Activated T-cell treated with anti-CD3 and anti-CD28 coated beads, Interleukin-2, amount 50 U/mL, for 72 hours (primary cell): Measurements from ENCODE around the gene ITSN2. TPM values are rescaled to one million over a fixed set of nuclear protein-coding genes. Genes with fewer than 3 reads are reported as not detected.
A peak's percentile ranks its signal among the peaks of the same experiment; 100 is the strongest.

Source experiments
- ATAC-seq, 2 donors: fragments of 150-1000 bp; cut with Tn5 transposase; replicated peaks in 1 of 2; 2 replicates each; pipeline ENCODE4 v1.10.0; 2021; ENCODE audit warnings: moderate library complexity in 2 of 2, mild to moderate bottlenecking in 1 of 2
- DNase-seq, 2 donors: peaks; one replicate each; pipeline ENCODE4 v3.0.0; 2021 to 2022; ENCODE audit warnings: mixed read lengths in 1 of 2
- H3K27ac Mint-ChIP-seq: one replicate; pipeline ENCODE4 v1.8.0; 2022; ENCODE audit warnings: mild to moderate bottlenecking, moderate library complexity, mixed read lengths
- H3K27me3 Mint-ChIP-seq: one replicate; pipeline ENCODE4 v1.8.0; 2022; ENCODE audit warnings: low read depth, mixed read lengths
- H3K36me3 Mint-ChIP-seq, 2 donors: one replicate each; pipeline ENCODE4 v1.8.0; 2022; ENCODE audit warnings: mixed read lengths in 2 of 2, mild to moderate bottlenecking in 1 of 2; ENCODE audit not compliant: insufficient read depth in 2 of 2
- H3K4me1 Mint-ChIP-seq: one replicate; pipeline ENCODE4 v1.8.0; 2022; ENCODE audit warnings: low read depth, mixed read lengths
- H3K4me3 Mint-ChIP-seq, 2 donors: one replicate each; pipeline ENCODE4 v1.8.0; 2022; ENCODE audit warnings: mild to moderate bottlenecking in 2 of 2, mixed read lengths in 2 of 2, moderate library complexity in 2 of 2
- H3K9me3 Mint-ChIP-seq, 2 donors: one replicate each; pipeline ENCODE4 v1.8.0; 2022; ENCODE audit warnings: mixed read lengths in 2 of 2
- total RNA-seq, 2 donors: library from RNA; stranded (reverse); gene quantifications; one replicate each; pipeline ENCODE4 v1.2.3, GENCODE V29; 2022

ITSN2 gene
- total RNA-seq, 2 donors from 2014 or later = 63.4 to 72.4 TPM

GRCh38 chr2:24237313-24237712 lies 123.0 kb downstream of the ITSN2 start:
- no peaks in the 10 kb centered on the region for H3K4me1 Mint-ChIP-seq
- no peak for ATAC-seq
- H3K36me3 Mint-ChIP-seq = peaks cover 0 to 1% of the 10 kb centered on the region in 2 donors
- no peak for DNase-seq
- no peaks in the 10 kb centered on the region for H3K9me3 Mint-ChIP-seq
- no peak overlapping the region for H3K4me3 Mint-ChIP-seq
- no peak overlapping the region for H3K27ac Mint-ChIP-seq
- no peaks in the 10 kb centered on the region for H3K27me3 Mint-ChIP-seq

- Mint-ChIP-seq H3K4me3 (no peak overlapping the region), H3K27me3 (no peaks in the 10 kb centered on the region), H3K4me1 (no peaks in the 10 kb centered on the region), H3K27ac (no peak overlapping the region), H3K9me3 (no peaks in the 10 kb centered on the region), H3K36me3 (peaks cover 0 to under 1% of the 10 kb centered on the region in 2 donors)
- no peak for ATAC-seq
- DNase-seq = no peak
These were observed 127.0 kb downstream of the ITSN2 start for GRCh38 chr2:24233321-24233720.

DNA sequence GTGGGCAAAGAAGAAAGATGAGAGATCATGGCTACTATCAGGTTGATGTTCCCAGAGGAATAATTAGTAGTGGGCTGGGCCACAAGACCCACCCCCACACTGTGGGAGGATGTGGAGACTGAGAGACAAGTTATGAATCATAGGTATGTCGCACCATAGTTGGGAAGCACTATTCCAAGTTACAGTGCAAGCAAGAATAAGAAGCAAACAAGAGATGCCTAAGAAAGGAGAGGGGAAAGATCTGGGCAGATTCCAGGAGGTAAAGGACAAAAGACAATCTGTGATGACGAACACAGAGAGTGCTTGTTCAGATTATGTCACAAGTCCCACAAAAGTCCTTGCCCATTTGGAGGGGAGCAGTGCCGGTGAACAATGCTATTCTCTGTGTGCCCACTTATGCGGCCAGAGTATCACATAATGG lies 128.9 kb downstream of the ITSN2 start:
- no peaks in the 10 kb centered on the region for H3K9me3 Mint-ChIP-seq
- no peak for DNase-seq
- H3K4me3 Mint-ChIP-seq = no peak overlapping the region
- no peak for ATAC-seq
- no peaks in the 10 kb centered on the region for H3K27me3 Mint-ChIP-seq
- H3K36me3 Mint-ChIP-seq = no peaks in the 10 kb centered on the region
- no peaks in the 10 kb centered on the region for H3K4me1 Mint-ChIP-seq
- no peak overlapping the region for H3K27ac Mint-ChIP-seq

- Mint-ChIP-seq H3K9me3 (no peaks in the 10 kb centered on the region), H3K4me1 (no peaks in the 10 kb centered on the region), H3K36me3 (no peaks in the 10 kb centered on the region), H3K27me3 (no peaks in the 10 kb centered on the region), H3K27ac (peak overlapping the region; percentile 24), H3K4me3 (no peak overlapping the region)
- ATAC-seq = no peak
- DNase-seq = no peak
These were observed 131.9 kb downstream of the ITSN2 start for GRCh38 chr2:24228470-24228869.

GRCh38 chr2:24225499-24226242 lies 134.7 kb downstream of the ITSN2 start:
- no peaks in the 10 kb centered on the region for H3K27me3 Mint-ChIP-seq
- H3K9me3 Mint-ChIP-seq = no peaks in the 10 kb centered on the region
- no peak overlapping the region for H3K27ac Mint-ChIP-seq
- ATAC-seq = no peak
- no peaks in the 10 kb centered on the region for H3K4me1 Mint-ChIP-seq
- no peak overlapping the region for H3K4me3 Mint-ChIP-seq
- no peaks in the 10 kb centered on the region for H3K36me3 Mint-ChIP-seq
- no peak for DNase-seq

DNA sequence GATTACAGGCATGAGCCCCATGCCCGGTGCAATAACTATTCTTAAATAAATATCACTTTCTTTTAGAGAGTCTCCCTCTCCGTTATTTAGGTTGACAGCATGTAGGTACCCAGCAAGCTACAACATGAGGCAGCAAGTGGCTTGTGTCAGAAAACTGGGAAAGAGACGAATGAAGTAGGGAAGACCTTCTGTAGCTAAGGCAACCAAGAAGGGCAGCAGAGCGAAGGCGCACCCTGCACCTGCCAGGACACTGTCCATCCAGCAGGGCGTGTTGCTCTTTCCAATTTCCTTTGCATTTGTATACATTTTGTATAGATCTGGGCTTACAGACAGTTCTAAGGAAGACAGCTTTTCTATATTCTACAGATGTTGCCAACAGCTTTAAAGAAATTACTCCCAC lies 137.4 kb downstream of the ITSN2 start:
- ATAC-seq (no peak), DNase-seq (no peak)
- Mint-ChIP-seq H3K4me1 (no peaks in the 10 kb centered on the region), H3K4me3 (no peak overlapping the region), H3K27me3 (no peaks in the 10 kb centered on the region), H3K27ac (no peak overlapping the region), H3K36me3 (peaks cover 0 to 1% of the 10 kb centered on the region in 2 donors), H3K9me3 (no peaks in the 10 kb centered on the region)

- H3K27ac Mint-ChIP-seq = no peak overlapping the region
These were observed 138.8 kb downstream of the ITSN2 start for GRCh38 chr2:24221343-24222050.

DNA sequence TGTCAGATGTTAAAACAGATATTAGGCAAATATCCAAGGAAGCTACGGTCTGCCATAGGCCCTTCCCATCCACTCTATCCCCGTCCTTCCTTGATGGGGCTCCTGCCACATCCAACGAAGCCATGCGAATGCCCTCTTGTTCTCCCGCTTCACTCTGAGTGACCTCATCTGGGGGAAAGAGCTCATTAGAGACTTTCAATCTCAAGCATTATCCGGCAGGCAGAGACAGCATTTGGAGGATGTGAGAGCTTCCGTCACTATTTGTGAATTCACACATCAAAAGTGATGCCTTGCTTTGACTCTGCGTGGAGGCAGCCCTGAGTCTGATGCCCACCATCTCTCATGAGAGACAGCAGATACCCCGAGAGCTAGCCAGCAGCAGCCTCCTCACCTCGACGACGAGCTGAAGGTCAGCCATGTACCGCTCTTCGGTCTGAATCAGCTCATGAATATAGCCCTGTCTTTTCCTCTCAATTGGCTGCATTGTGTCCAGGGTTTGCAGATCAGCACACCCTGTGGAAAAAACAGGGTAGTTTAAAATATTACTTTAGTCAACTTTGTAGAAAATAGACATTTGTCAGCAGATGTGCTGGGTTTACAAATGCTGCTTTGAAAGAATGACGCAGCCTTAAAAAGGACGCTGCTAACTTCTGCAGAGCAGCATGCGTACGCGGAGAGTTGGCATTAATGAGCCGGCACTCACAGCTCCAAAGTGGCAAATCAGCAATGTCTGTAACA lies 139.6 kb downstream of the ITSN2 start:
- DNase-seq (no peak), ATAC-seq (no peak)
- Mint-ChIP-seq H3K27ac (no peak overlapping the region), H3K4me3 (no peak overlapping the region), H3K36me3 (peaks cover 0 to 1% of the 10 kb centered on the region in 2 donors), H3K27me3 (no peaks in the 10 kb centered on the region), H3K4me1 (no peaks in the 10 kb centered on the region), H3K9me3 (no peaks in the 10 kb centered on the region)

More at GRCh38 chr2:24221343-24222050, 138.8 kb downstream of the ITSN2 start:
- Mint-ChIP-seq H3K4me3 (no peak overlapping the region), H3K4me1 (no peaks in the 10 kb centered on the region), H3K36me3 (peaks cover 0 to 1% of the 10 kb centered on the region in 2 donors), H3K27me3 (no peaks in the 10 kb centered on the region), H3K9me3 (no peaks in the 10 kb centered on the region)
- DNase-seq (no peak), ATAC-seq (no peak)

DNA sequence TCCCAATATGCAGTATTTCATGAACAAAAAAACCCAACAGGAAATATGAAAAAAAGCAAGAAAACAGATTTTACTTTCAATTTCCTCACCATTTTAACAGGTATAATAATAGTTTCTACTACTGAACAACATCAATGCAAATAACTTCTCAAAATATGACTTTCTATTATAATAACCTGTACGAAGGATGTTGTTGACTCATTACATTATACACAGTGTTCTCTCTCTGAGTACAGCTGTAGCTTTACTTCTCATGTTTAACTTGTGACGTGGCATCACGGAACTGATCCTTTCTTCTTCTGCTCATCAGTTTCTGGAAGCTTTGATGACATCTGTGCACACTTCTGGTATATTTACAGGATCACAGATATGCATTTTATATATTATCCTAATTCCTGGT lies 145.5 kb downstream of the ITSN2 start:
- ATAC-seq (peak; percentile 50 to 97), DNase-seq (peak in 1 of 2 donors; percentile 15)
- H3K36me3 Mint-ChIP-seq = peaks cover 1 to 3% of the 10 kb centered on the region in 2 donors
- H3K27ac Mint-ChIP-seq = peak overlapping the region; percentile 91
- H3K4me1 Mint-ChIP-seq = peaks cover 4% of the 10 kb centered on the region
- H3K9me3 Mint-ChIP-seq = no peaks in the 10 kb centered on the region
- H3K27me3 Mint-ChIP-seq = no peaks in the 10 kb centered on the region
- no peak overlapping the region for H3K4me3 Mint-ChIP-seq

DNA sequence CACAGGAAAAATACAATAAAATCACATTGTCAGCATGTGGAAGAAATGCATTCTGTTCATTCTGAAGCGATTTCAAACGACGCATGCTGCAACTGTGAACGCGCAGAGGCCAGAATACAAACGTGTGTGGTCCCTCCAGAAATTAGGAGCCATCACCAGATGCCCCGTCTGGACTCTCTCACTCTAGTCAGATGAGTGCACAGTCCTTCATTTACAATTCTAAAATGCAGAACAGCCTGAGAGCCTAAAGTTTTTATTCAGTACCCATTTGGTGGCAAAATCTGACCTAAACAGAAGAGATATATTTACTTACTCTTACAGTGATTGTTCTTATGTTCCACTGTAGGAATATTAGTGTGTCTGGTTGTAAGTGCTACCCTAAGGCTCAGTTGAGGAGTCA lies 148.9 kb downstream of the ITSN2 start:
- ATAC-seq (no peak), DNase-seq (no peak)
- Mint-ChIP-seq H3K4me1 (peaks cover 4% of the 10 kb centered on the region), H3K4me3 (no peak overlapping the region), H3K27me3 (no peaks in the 10 kb centered on the region), H3K36me3 (peaks cover 2 to 3% of the 10 kb centered on the region in 2 donors), H3K27ac (no peak overlapping the region), H3K9me3 (no peaks in the 10 kb centered on the region)

- Mint-ChIP-seq H3K36me3 (peaks cover 2 to 3% of the 10 kb centered on the region in 2 donors), H3K9me3 (no peaks in the 10 kb centered on the region), H3K4me3 (no peak overlapping the region), H3K4me1 (peaks cover 4% of the 10 kb centered on the region), H3K27me3 (no peaks in the 10 kb centered on the region), H3K27ac (no peak overlapping the region)
- DNase-seq = no peak
- no peak for ATAC-seq
These were observed 149.6 kb downstream of the ITSN2 start for GRCh38 chr2:24210723-24211122.

DNA sequence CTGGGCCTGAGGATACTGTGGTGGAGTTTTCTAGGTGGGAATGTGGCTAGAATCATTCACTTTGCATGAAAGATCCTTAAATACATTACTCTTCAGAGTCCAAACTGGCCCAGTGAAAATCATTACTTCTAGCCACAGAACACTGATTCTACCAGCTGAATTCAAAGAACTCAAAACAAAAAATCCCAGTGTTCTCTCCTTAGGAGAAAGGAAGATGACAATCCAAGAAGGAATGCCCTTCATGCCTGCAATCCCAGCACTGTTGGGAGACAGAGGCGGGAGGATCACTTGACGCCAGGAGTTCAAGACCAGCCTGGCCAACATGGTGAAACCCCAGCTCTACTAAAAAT lies 150.3 kb downstream of the ITSN2 start:
- DNase-seq (no peak), ATAC-seq (no peak)
- peaks cover 1% of the 10 kb centered on the region for H3K4me1 Mint-ChIP-seq
- H3K9me3 Mint-ChIP-seq = no peaks in the 10 kb centered on the region
- no peak overlapping the region for H3K27ac Mint-ChIP-seq
- H3K27me3 Mint-ChIP-seq = no peaks in the 10 kb centered on the region
- peaks cover 2 to 3% of the 10 kb centered on the region in 2 donors for H3K36me3 Mint-ChIP-seq
- no peak overlapping the region for H3K4me3 Mint-ChIP-seq

DNA sequence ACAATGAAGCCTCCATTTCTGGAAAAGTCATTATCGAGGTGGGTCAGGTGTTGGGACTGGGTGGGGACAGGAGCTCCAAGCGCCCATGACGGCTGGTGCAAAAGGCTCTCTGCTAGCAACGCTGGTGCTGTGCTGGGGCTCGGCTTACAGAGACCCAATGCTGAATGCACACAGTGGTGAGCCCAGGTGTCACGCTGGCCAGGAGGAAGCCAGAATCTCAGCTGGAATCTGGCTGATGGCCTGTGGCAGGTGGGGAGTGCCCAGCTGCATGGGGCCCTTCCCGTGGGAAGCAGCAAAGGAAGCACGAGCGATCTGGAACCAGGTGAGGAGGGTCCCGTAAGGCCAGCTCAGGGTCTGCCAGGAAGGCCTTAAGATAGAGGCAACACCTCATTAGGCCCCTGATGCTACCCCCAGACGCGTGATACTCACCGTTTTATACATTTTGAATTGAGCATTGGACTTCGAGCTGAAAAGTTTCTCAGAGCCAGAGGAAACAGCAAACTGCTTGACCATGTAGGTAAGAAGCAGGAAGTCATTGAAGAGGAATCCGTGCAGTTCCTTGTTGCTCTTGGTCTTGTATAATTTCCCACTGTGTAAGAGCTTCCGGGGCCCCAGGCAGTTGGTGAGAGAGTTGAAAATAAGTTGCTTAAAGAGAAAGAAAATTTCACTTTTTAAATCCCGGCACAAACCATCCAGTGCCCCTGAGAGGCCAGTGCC lies 150.8 kb downstream of the ITSN2 start:
- ATAC-seq (no peak), DNase-seq (no peak)
- no peaks in the 10 kb centered on the region for H3K27me3 Mint-ChIP-seq
- no peaks in the 10 kb centered on the region for H3K4me1 Mint-ChIP-seq
- H3K27ac Mint-ChIP-seq = no peak overlapping the region
- no peak overlapping the region for H3K4me3 Mint-ChIP-seq
- H3K9me3 Mint-ChIP-seq = no peaks in the 10 kb centered on the region
- peaks cover 2 to 3% of the 10 kb centered on the region in 2 donors for H3K36me3 Mint-ChIP-seq
